Measurements from ENCODE around the gene CERCAM. TPM values are rescaled to one million over a fixed set of nuclear protein-coding genes. Genes with fewer than 3 reads are reported as not detected.

Gene CERCAM
- total and polyA plus RNA-seq, 8 donors: 5.5 to 22.8 (median 12.5) TPM

DNA sequence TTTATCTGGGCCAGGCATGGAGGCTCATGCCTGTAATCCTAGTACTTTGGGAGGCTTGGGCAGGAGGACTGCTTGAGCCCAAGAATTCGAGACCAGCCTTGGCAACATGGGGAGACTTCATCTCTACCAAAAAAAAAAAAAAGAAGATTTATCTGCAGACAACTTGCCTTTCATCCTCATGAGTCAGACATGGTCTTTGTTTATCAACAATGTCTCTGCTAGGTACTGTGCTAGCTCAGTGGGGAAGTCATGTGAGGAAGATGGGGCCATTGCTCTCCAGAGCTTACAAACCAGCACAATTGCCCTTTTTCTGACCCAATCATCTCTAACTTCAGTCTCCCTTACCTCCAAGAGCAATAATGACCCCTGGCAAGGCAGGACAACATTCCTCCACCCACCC lies 47.9 kb upstream of the CERCAM start:
- Histone ChIP-seq H3K4me1 (peaks cover 20 to 42% (median 32%) of the 10 kb centered on the region in 4 donors), H3K36me3 (peaks cover under 1 to 37% (median 32%) of the 10 kb centered on the region in 4 donors), H3K9me3 (no peaks in the 10 kb centered on the region), H3K27ac (peak overlapping the region in 1 of 5 donors; percentile 91), H3K4me3 (peak overlapping the region in 1 of 4 donors; percentile 92), H3K27me3 (no peaks in the 10 kb centered on the region)
- no peak for DNase-seq
- WGBS, 5 donors: 57 to 86% (median 76%) methylated on average over 1 of the region's 1 CpG
- intact Hi-C loops (cut with DNase I; ENCODE audit: low total_unique reads): loop anchor here (10.0 kb wide), 1 partner anchor 122 kb away; no protein-coding TSS in a partner anchor
- TF ChIP-seq POLR2A (IDR thresholded peaks at IDR 0.05): no peak
- TF ChIP-seq POLR2AphosphoS5 (IDR thresholded peaks at IDR 0.05): no peak
- no peak for TF ChIP-seq EP300 (IDR thresholded peaks at IDR 0.05)
- TF ChIP-seq, protein P1, sequence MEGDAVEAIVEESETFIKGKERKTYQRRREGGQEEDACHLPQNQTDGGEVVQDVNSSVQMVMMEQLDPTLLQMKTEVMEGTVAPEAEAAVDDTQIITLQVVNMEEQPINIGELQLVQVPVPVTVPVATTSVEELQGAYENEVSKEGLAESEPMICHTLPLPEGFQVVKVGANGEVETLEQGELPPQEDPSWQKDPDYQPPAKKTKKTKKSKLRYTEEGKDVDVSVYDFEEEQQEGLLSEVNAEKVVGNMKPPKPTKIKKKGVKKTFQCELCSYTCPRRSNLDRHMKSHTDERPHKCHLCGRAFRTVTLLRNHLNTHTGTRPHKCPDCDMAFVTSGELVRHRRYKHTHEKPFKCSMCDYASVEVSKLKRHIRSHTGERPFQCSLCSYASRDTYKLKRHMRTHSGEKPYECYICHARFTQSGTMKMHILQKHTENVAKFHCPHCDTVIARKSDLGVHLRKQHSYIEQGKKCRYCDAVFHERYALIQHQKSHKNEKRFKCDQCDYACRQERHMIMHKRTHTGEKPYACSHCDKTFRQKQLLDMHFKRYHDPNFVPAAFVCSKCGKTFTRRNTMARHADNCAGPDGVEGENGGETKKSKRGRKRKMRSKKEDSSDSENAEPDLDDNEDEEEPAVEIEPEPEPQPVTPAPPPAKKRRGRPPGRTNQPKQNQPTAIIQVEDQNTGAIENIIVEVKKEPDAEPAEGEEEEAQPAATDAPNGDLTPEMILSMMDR (IDR thresholded peaks at IDR 0.05): no peak

DNA sequence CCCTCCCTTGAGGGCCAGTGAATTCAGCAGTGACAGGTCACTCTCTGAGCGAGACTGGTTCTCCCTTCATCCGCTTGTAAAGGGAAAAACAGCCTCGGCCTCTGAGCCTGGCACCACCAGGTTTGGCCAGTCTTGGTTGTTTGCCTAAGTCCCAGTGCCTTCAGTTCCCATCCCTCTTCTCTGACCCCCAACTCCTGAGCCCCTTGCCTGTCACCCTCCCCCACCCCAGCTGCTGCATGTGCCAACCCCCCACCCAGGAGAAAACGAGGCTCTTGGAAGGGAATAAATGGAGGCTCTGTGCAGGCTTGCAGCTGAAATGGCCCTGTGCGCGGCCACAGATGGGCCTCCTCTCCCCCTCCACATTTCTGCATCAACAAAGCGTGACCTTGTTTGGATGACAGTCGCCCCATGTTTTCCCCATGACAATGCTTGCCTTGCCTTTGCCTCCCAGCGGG lies 46.4 kb upstream of the CERCAM start:
- TF ChIP-seq POLR2AphosphoS5 (IDR thresholded peaks at IDR 0.05) (no peak), POLR2A (IDR thresholded peaks at IDR 0.05) (no peak), EP300 (IDR thresholded peaks at IDR 0.05) (no peak)
- TF ChIP-seq, protein P1 (IDR thresholded peaks at IDR 0.05): no peak
- Histone ChIP-seq H3K36me3 (peaks cover 5 to 51% (median 47%) of the 10 kb centered on the region in 4 donors), H3K9me3 (no peaks in the 10 kb centered on the region), H3K4me3 (no peak overlapping the region), H3K27me3 (no peaks in the 10 kb centered on the region), H3K27ac (no peak overlapping the region), H3K4me1 (peaks cover 20 to 42% (median 32%) of the 10 kb centered on the region in 4 donors)
- WGBS, 5 donors: 72 to 86% (median 84%) methylated on average over 8 to 9 of the region's 9 CpGs
- DNase-seq: no peak
- intact Hi-C loops (cut with DNase I; ENCODE audit: low total_unique reads): loop anchor here (10.0 kb wide), 1 partner anchor 121 kb away; no protein-coding TSS in a partner anchor

DNA sequence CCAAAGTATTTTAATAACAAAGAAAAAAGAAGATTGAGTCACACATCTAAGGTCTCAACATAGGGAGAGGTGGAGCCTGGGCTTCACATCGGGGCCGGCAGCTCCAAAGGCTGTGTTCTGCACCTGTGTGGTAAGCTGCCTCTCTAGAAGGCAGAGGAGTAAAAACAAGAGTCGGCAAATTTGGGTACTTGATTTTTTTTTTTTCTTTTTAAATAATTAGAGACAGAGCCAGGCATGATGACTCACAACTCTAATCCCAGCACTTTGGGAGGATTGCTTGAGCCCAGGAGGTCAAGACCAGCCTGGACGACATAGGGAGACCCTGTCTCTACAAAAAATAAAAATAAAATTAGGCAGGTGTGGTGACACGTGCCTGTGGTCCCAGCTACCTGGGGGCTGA lies 44.8 kb upstream of the CERCAM start:
- peaks cover 9 to 68% (median 62%) of the 10 kb centered on the region in 4 donors for H3K36me3 ChIP-seq
- TF ChIP-seq EP300 (IDR thresholded peaks at IDR 0.05) (no peak), POLR2AphosphoS5 (IDR thresholded peaks at IDR 0.05) (no peak), POLR2A (IDR thresholded peaks at IDR 0.05) (no peak)
- TF ChIP-seq, protein P1 (IDR thresholded peaks at IDR 0.05): no peak
- H3K4me1 ChIP-seq: peaks cover 13 to 31% (median 24%) of the 10 kb centered on the region in 4 donors
- no peak overlapping the region for H3K4me3 ChIP-seq
- intact Hi-C loops (cut with DNase I; ENCODE audit: low total_unique reads): loop anchor here (10.0 kb wide), 1 partner anchor 119 kb away; no protein-coding TSS in a partner anchor
- H3K27ac ChIP-seq: no peak overlapping the region
- no peaks in the 10 kb centered on the region for H3K27me3 ChIP-seq
- no peak for DNase-seq
- no peaks in the 10 kb centered on the region for H3K9me3 ChIP-seq
- WGBS, 5 donors: 76 to 81% (median 76%) methylated on average over 5 of the region's 5 CpGs

DNA sequence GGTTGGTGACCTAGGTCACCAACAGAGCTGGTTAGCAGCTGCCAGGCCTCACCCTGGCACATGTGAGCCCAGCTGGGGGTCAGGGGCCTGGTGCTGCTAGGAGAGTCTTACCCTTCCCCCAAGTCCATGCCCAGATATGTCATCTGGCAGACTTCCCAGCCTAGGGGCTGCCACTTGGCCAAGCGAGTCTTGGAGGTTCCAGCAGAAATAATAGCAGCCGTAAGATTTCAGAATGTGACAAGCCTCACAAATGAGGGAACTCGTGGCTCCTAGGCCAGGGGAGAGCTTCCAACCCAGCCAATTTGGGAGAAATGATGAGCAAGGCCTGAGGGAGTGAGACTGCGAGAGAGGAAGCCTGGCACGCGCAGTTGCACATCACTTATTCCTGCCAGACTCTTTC lies 38.4 kb upstream of the CERCAM start:
- no peak overlapping the region for H3K27ac ChIP-seq
- 71 to 79% (median 76%) methylated on average over 6 of the region's 6 CpGs for WGBS, 5 donors
- peaks cover 19 to 99% (median 96%) of the 10 kb centered on the region in 4 donors for H3K36me3 ChIP-seq
- intact Hi-C loops (cut with DNase I; ENCODE audit: low total_unique reads): no loop called here
- DNase-seq: no peak
- H3K4me1 ChIP-seq: peaks cover 0 to 13% (median 5%) of the 10 kb centered on the region in 4 donors
- no peaks in the 10 kb centered on the region for H3K9me3 ChIP-seq
- no peaks in the 10 kb centered on the region for H3K27me3 ChIP-seq
- TF ChIP-seq EP300 (IDR thresholded peaks at IDR 0.05) (no peak), POLR2AphosphoS5 (IDR thresholded peaks at IDR 0.05) (no peak), POLR2A (IDR thresholded peaks at IDR 0.05) (no peak)
- TF ChIP-seq, protein P1 (IDR thresholded peaks at IDR 0.05): no peak
- no peak overlapping the region for H3K4me3 ChIP-seq

Measured in stomach (tissue), 9 donors.